Thoracic aorta (tissue), 2 donors: ENCODE results near the gene CEP63. TPM values are rescaled to one million over a fixed set of nuclear protein-coding genes. Genes with fewer than 3 reads are reported as not detected.
"Not testable (repeated sequence)": the region's sequence is repeated elsewhere in the genome, so short reads cannot be mapped to it uniquely, and the experiment has no call there.

ENCODE experiments used
- ATAC-seq: fragments of 150-250 bp; one replicate; pipeline ENCODE4 v1.8.0; 2017; ENCODE audit warnings: low read depth; ENCODE audit not compliant: insufficient number of reproducible peaks, low FRiP score
- DNase-seq: peaks from one replicate; pipeline ENCODE4 v3.0.0-alpha.2; 2020; ENCODE audit warnings: low spot score
- H3K27ac ChIP-seq, 2 donors: fragments of 200-600 bp; sonication (generic); 1 replicate in 1 of 2; 2 replicates in 1 of 2; pipeline ENCODE4 v1.5.1; 2016; ENCODE audit warnings: mild to moderate bottlenecking in 2 of 2, moderate library complexity in 2 of 2
- H3K27me3 ChIP-seq: fragments of 200-600 bp; sonication (generic); replicated peaks from 2 replicates; pipeline ENCODE4 v1.6.0; 2016; ENCODE audit warnings: mild to moderate bottlenecking; ENCODE audit not compliant: insufficient read depth
- H3K36me3 ChIP-seq: fragments of 200-600 bp; sonication (generic); one replicate; pipeline ENCODE4 v1.5.1; 2016
- H3K4me1 ChIP-seq, 2 donors: fragments of 200-600 bp; sonication (generic); 1 replicate in 1 of 2; 2 replicates in 1 of 2; pipeline versions ENCODE4 v1.5.1 to v1.6.0; 2016; ENCODE audit warnings: low read depth in 2 of 2, mild to moderate bottlenecking in 1 of 2; ENCODE audit not compliant: control insufficient read depth in 1 of 2
- H3K4me3 ChIP-seq: fragments of 200-600 bp; sonication (generic); 2 replicates; pipeline ENCODE4 v1.5.1; 2016; ENCODE audit warnings: mild to moderate bottlenecking
- H3K9me3 ChIP-seq: fragments of 200-600 bp; sonication (generic); 2 replicates; pipeline ENCODE4 v1.5.1; 2016
- total RNA-seq, 2 donors: library from RNA; depleted of rRNA; stranded (reverse); fragments of >200 nt; gene quantifications; one replicate each; pipeline versions ENCODE4 v1.1.0 to v1.2.3, GENCODE V29; 2016
- TF ChIP-seq, protein P1 (sequence below): fragments of 200-600 bp; sonication (generic); IDR thresholded peaks from one replicate; pipeline ENCODE4 v1.5.1; 2019; ENCODE audit warnings: antibody characterized with exemption

The CEP63 gene
- total RNA-seq, 2 donors from 2014 or later, result 20.4 to 28.3 TPM

GRCh38 chr3:134544316-134544715 is 58.5 kb downstream of the CEP63 start:
- DNase-seq, result no peak
- TF ChIP-seq, protein P1, sequence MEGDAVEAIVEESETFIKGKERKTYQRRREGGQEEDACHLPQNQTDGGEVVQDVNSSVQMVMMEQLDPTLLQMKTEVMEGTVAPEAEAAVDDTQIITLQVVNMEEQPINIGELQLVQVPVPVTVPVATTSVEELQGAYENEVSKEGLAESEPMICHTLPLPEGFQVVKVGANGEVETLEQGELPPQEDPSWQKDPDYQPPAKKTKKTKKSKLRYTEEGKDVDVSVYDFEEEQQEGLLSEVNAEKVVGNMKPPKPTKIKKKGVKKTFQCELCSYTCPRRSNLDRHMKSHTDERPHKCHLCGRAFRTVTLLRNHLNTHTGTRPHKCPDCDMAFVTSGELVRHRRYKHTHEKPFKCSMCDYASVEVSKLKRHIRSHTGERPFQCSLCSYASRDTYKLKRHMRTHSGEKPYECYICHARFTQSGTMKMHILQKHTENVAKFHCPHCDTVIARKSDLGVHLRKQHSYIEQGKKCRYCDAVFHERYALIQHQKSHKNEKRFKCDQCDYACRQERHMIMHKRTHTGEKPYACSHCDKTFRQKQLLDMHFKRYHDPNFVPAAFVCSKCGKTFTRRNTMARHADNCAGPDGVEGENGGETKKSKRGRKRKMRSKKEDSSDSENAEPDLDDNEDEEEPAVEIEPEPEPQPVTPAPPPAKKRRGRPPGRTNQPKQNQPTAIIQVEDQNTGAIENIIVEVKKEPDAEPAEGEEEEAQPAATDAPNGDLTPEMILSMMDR, result no peak
- no peaks in the 10 kb centered on the region for H3K27me3 ChIP-seq
- H3K27ac ChIP-seq, result no peak overlapping the region
- no peaks in the 10 kb centered on the region for H3K9me3 ChIP-seq
- no peak overlapping the region for H3K4me3 ChIP-seq
- no peaks in the 10 kb centered on the region for H3K4me1 ChIP-seq
- no peak for ATAC-seq
- H3K36me3 ChIP-seq, result peaks cover 14% of the 10 kb centered on the region

GRCh38 chr3:134544783-134545182 is 58.9 kb downstream of the CEP63 start:
- H3K4me1 ChIP-seq, DNase-seq, ATAC-seq, H3K4me3 ChIP-seq, H3K9me3 ChIP-seq, H3K27me3 ChIP-seq, H3K27ac ChIP-seq: not testable (repeated sequence)
- H3K36me3 ChIP-seq, result peaks cover 18% of the 10 kb centered on the region

DNA sequence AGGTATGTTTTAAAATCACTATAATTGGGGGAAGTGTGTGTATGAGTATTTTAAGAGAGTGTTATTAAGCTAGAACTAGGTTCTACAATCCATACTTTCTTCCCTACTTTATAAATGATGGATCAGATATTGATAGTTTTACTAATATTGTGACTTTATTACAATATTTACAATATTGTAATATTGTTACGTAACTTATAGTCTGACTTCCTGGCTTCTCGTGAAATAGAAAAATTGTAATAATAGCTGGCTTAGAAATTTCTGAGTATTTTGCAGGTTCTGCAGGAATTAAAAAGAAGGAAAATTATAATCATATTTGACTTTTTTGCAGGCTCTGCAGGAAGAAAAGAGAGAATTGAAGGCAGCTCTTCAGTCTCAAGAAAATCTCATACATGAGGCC is 60.0 kb downstream of the CEP63 start:
- H3K27ac ChIP-seq, result no peak overlapping the region
- H3K36me3 ChIP-seq, result peaks cover 27% of the 10 kb centered on the region
- no peak overlapping the region for H3K4me3 ChIP-seq
- H3K4me1 ChIP-seq, result no peaks in the 10 kb centered on the region
- no peak for DNase-seq
- no peak for ATAC-seq
- H3K27me3 ChIP-seq, result no peaks in the 10 kb centered on the region
- H3K9me3 ChIP-seq, result no peaks in the 10 kb centered on the region
- TF ChIP-seq, protein P1, result no peak

DNA sequence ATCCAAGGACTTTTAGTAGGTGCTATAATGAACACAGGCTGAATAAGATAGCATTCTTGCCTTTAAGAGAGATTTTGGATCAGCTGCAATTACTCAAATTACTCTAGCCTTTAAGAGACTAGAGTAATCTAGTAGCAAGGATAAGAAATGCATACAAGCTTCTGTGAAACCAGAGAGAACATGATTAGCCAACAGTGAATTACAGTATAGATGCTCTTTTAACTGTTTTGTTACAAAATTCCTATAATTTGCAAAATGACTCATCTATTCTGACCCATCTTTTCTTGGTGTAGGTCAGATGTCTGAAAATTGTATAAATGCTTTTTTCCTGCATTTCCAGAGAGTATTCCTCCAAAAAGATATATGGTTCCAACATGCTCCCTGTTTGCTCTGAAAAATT is 66.9 kb downstream of the CEP63 start:
- no peak for ATAC-seq
- no peaks in the 10 kb centered on the region for H3K27me3 ChIP-seq
- TF ChIP-seq, protein P1, result no peak
- no peak overlapping the region for H3K27ac ChIP-seq
- no peaks in the 10 kb centered on the region for H3K4me1 ChIP-seq
- peaks cover 27% of the 10 kb centered on the region for H3K36me3 ChIP-seq
- no peaks in the 10 kb centered on the region for H3K9me3 ChIP-seq
- no peak for DNase-seq
- no peak overlapping the region for H3K4me3 ChIP-seq

DNA sequence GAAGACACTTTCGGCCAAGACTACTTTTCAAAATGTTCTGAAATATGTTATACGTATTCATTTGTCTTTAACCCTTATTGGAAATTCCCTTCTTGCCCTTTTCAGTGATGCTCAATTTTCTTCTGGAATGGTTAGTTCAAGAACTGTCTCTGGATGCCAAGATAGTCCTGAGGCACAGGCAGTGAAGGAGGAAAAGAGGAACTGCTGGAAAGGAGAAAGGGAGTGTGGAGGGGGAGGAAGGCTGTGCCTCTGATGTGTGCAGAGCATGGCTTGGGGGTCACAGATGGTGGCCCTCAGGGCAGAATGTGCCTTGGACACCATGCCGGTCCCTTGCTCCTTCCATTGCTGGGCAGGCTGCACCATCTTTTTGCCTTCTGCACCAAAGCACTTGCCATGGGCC is 73.7 kb downstream of the CEP63 start:
- Histone ChIP-seq H3K36me3 (peaks cover 7% of the 10 kb centered on the region), H3K4me3 (no peak overlapping the region), H3K27me3 (no peaks in the 10 kb centered on the region), H3K9me3 (no peaks in the 10 kb centered on the region), H3K4me1 (no peaks in the 10 kb centered on the region), H3K27ac (no peak overlapping the region)
- DNase-seq (no peak), ATAC-seq (no peak)
- TF ChIP-seq, protein P1, result no peak

- Histone ChIP-seq H3K4me3 (no peak overlapping the region), H3K36me3 (peaks cover 7% of the 10 kb centered on the region), H3K9me3 (no peaks in the 10 kb centered on the region), H3K4me1 (no peaks in the 10 kb centered on the region), H3K27me3 (no peaks in the 10 kb centered on the region), H3K27ac (no peak overlapping the region)
- no peak for DNase-seq
- ATAC-seq, result no peak
- TF ChIP-seq, protein P1, result no peak
Measured at GRCh38 chr3:134562055-134562454, 76.2 kb downstream of the CEP63 start.
